Measurements from ENCODE around the gene CDH4. TPM values are rescaled to one million over a fixed set of nuclear protein-coding genes. Genes with fewer than 3 reads are reported as not detected.

The CDH4 gene
- total and polyA plus RNA-seq, 2 of the 13 experiments (the other 11 are each of a cell fraction or from before 2014, with no cell fraction given), result not detected

DNA sequence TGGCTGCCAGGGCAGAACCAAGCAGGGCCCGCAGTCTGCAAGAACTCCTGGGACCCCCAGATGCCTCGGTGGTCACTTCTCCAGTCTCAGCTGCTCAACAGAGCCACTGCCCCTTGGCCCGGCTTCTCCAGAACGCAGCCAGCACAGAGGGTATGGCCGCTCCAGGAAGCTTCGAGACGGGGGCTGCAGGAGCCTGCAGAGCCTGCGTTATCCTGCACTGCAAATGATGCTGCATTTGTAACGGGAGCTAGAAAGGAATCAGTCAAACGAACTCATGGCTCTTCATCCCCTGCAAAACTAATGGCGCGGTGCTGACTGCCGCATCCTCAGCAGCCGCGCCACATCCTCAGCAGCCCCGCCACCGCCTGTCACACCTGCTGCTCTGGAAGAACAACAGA is 558.7 kb downstream of the CDH4 start:
- H2AFZ ChIP-seq (ENCODE audit: low read length), result no peak overlapping the region
- no peak overlapping the region for H3K27ac ChIP-seq (ENCODE audit: extremely low read length, insufficient read depth, low read length)
- no peak overlapping the region for H3K9ac ChIP-seq (ENCODE audit: insufficient read depth, low read depth, low read length)
- H4K20me1 ChIP-seq (ENCODE audit: insufficient read depth, low read length), result peaks cover 3% of the 10 kb centered on the region; the same call in 1 of the 2 replicates
- H3K27me3 ChIP-seq (ENCODE audit: control insufficient read depth in 1 of 2, insufficient read depth in 2 of 2, low read length in 2 of 2), result peaks cover 46 to 97% of the 10 kb centered on the region in 2 experiments
- POLR2A ChIA-PET, result no interaction called here
- H3K4me1 ChIP-seq (ENCODE audit: insufficient read depth, low read length), result no peaks in the 10 kb centered on the region
- in situ Hi-C loops (cut with HindIII; ENCODE audit: extremely low pct_ligation_motif_present, low pct_unique_long_range_greater_than_20kb), result no loop called here
- intact Hi-C loops (cut with micrococcal nuclease; ENCODE audit: unreplicated experiment), result no loop called here
- 34% methylated on average over 17 of the region's 17 CpGs for WGBS (ENCODE audit: low lambda C conversion rate)
- no peaks in the 10 kb centered on the region for H3K79me2 ChIP-seq (ENCODE audit: insufficient read depth, low read length)
- no peak overlapping the region for H3K4me2 ChIP-seq (ENCODE audit: low read depth, low read length)
- BruUV-seq (replicated peaks), result no TSS peak
- no peak overlapping the region for H3K4me3 ChIP-seq (replicated peaks in 1 of 3; ENCODE audit: insufficient read depth in 1 of 3, low read depth in 2 of 3, low read length in 3 of 3)
- no peak for TF ChIP-seq ZBTB7B (CRISPR knock-in tag; IDR thresholded peaks at IDR 0.05)
- TF ChIP-seq NCOA1 (CRISPR knock-in tag; IDR thresholded peaks at IDR 0.05), result no peak
- TF ChIP-seq RFX1 (IDR thresholded peaks at IDR 0.05), result no peak
- TF ChIP-seq PBX3 (CRISPR knock-in tag; IDR thresholded peaks at IDR 0.05; ENCODE audit: borderline replicate concordance), result no peak
- no peak for TF ChIP-seq CBX2 (IDR thresholded peaks at IDR 0.05; ENCODE audit: low read depth, low read length)
- no peak for TF ChIP-seq CBX2 (CRISPR knock-in tag; IDR thresholded peaks at IDR 0.05; ENCODE audit: low read depth)
- no peak for TF ChIP-seq KDM5A (IDR thresholded peaks at IDR 0.05; ENCODE audit: borderline replicate concordance, low read length)
- TF ChIP-seq GTF3A (CRISPR knock-in tag; conservative IDR thresholded peaks at IDR 0.05), result no peak
- no peak for TF ChIP-seq SRF (IDR thresholded peaks at IDR 0.05; ENCODE audit: low read depth, low read length)
- TF ChIP-seq ZNF782 (CRISPR knock-in tag; IDR thresholded peaks at IDR 0.05; ENCODE audit: borderline replicate concordance), result no peak
- TF ChIP-seq ONECUT2 (CRISPR knock-in tag; IDR thresholded peaks at IDR 0.05), result no peak
- TF ChIP-seq ZBTB43 (CRISPR knock-in tag; conservative IDR thresholded peaks at IDR 0.05), result no peak
- TF ChIP-seq RFXAP (CRISPR knock-in tag; IDR thresholded peaks at IDR 0.05; ENCODE audit: borderline replicate concordance), result no peak
- no peak for TF ChIP-seq ZSCAN22 (CRISPR knock-in tag; IDR thresholded peaks at IDR 0.05)
- no peak for TF ChIP-seq ZNF780A (CRISPR knock-in tag; IDR thresholded peaks at IDR 0.05)
- no peak for TF ChIP-seq ZC3H4 (CRISPR knock-in tag; IDR thresholded peaks at IDR 0.05; ENCODE audit: borderline replicate concordance)
- TF ChIP-seq ZNF747 (CRISPR knock-in tag; IDR thresholded peaks at IDR 0.05; ENCODE audit: borderline replicate concordance), result no peak
- TF ChIP-seq TEAD2 (CRISPR knock-in tag; IDR thresholded peaks at IDR 0.05), result no peak
- TF ChIP-seq, protein P1, sequence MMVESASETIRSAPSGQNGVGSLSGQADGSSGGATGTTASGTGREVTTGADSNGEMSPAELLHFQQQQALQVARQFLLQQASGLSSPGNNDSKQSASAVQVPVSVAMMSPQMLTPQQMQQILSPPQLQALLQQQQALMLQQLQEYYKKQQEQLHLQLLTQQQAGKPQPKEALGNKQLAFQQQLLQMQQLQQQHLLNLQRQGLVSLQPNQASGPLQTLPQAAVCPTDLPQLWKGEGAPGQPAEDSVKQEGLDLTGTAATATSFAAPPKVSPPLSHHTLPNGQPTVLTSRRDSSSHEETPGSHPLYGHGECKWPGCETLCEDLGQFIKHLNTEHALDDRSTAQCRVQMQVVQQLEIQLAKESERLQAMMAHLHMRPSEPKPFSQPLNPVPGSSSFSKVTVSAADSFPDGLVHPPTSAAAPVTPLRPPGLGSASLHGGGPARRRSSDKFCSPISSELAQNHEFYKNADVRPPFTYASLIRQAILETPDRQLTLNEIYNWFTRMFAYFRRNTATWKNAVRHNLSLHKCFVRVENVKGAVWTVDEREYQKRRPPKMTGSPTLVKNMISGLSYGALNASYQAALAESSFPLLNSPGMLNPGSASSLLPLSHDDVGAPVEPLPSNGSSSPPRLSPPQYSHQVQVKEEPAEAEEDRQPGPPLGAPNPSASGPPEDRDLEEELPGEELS (CRISPR knock-in tag; IDR thresholded peaks at IDR 0.05), result no peak
- no peaks in the 10 kb centered on the region for H3K36me3 ChIP-seq (replicated peaks in 1 of 2; ENCODE audit: control insufficient read depth in 1 of 2, insufficient read depth in 2 of 2, low read length in 2 of 2)
- ATAC-seq, result no peak
- no peak for DNase-seq (ENCODE audit: low spot score)
- H3K9me3 ChIP-seq (ENCODE audit: low read length), result no peaks in the 10 kb centered on the region
- CTCF ChIA-PET (ENCODE audit: low intra/inter-chr PET ratio, low total read pairs), result no interaction called here
- no peak for FAIRE-seq

Measured in HepG2 (cell line).